ENCODE data around the gene CALN1. TPM values are rescaled to one million over a fixed set of nuclear protein-coding genes. Genes with fewer than 3 reads are reported as not detected.

Gene CALN1
- total and polyA plus RNA-seq, 2 of the 8 experiments (the other 6 are each of a cell fraction or from before 2014, with no cell fraction given), result 6.4 to 15.2 TPM

DNA sequence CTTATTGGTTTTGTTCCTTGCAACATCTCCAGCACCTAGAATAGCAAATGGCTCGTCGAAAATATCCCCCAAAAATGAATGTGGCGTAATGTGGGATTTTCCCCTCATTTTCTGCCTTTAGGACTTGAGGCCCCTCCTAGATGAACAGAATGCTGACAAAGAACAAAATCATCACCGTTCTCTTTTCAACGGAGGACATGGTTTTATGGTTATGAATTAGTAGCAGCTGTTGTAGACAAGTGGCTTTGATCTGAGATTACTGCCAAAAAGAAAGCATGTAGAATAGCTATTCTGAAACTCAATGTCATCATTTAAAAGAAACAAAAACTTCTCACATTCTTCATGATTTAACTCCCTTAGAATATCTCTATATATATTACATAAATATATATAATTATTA is 17.2 kb upstream of the CALN1 start:
- Histone ChIP-seq H3K9me3 (ENCODE audit: insufficient read depth in 2 of 2, low read depth in 1 of 2, low read length in 1 of 2) (no peaks in the 10 kb centered on the region), H4K20me1 (replicated peaks in 1 of 2; ENCODE audit: control insufficient read depth in 1 of 2, insufficient read depth in 2 of 2, low read length in 2 of 2) (no peaks in the 10 kb centered on the region), H2AK5ac (ENCODE audit: low read depth, low read length) (no peak overlapping the region), H3K23me2 (ENCODE audit: low read depth, low read length) (no peaks in the 10 kb centered on the region), H2BK20ac (ENCODE audit: low read length) (no peak overlapping the region), H2BK12ac (ENCODE audit: low read depth, low read length) (no peak overlapping the region), H3K4me2 (ENCODE audit: insufficient read depth in 1 of 2, low read depth in 2 of 2, low read length in 2 of 2) (no peak overlapping the region), H3K79me1 (ENCODE audit: low read depth, low read length) (no peaks in the 10 kb centered on the region), H2BK5ac (ENCODE audit: low read depth, low read length) (no peak overlapping the region), H4K5ac (ENCODE audit: insufficient read length, low read depth, low read length) (no peak overlapping the region), H3K4me1 (replicated peaks in 1 of 4; ENCODE audit: control insufficient read depth in 3 of 4, insufficient read depth in 4 of 4, low read length in 3 of 4) (no peaks in the 10 kb centered on the region), H3K18ac (ENCODE audit: extremely low read depth, low read length) (no peak overlapping the region), H3K27ac (ENCODE audit: low read depth, low read length) (no peak overlapping the region), H3K9ac (replicated peaks in 1 of 4; ENCODE audit: extremely low read depth in 1 of 4, low read depth in 3 of 4, low read length in 3 of 4) (no peak overlapping the region), H3K79me2 (ENCODE audit: control insufficient read depth in 1 of 2, insufficient read depth in 2 of 2, low read length in 2 of 2) (no peaks in the 10 kb centered on the region), H2AFZ (ENCODE audit: low read length) (no peak overlapping the region), H2BK15ac (ENCODE audit: low read length) (no peak overlapping the region), H3K4ac (replicated peaks; ENCODE audit: insufficient read length, low read depth, low read length) (no peak overlapping the region), H2BK120ac (replicated peaks; ENCODE audit: low read depth, low read length) (no peak overlapping the region), H4K91ac (replicated peaks; ENCODE audit: insufficient read length, low read length) (no peak overlapping the region), H3K27me3 (replicated peaks in 1 of 4; ENCODE audit: control insufficient read depth in 3 of 4, extremely low read depth in 1 of 4, insufficient read depth in 3 of 4, low read length in 3 of 4) (peaks cover 0 to 3% (median 0%) of the 10 kb centered on the region in 4 experiments; a peak in 1 of 7 replicates), H3K56ac (replicated peaks; ENCODE audit: insufficient read length, low read depth, low read length) (no peak overlapping the region), H3K4me3 (ENCODE audit: extremely low read depth in 1 of 4, insufficient read depth in 2 of 4, low read depth in 3 of 4, low read length in 4 of 4) (no peak overlapping the region), H3K36me3 (ENCODE audit: control insufficient read depth in 2 of 4, insufficient read depth in 4 of 4, low read length in 3 of 4) (no peaks in the 10 kb centered on the region), H4K8ac (ENCODE audit: extremely low read depth, insufficient read depth, low read length) (no peak overlapping the region), H3K23ac (ENCODE audit: insufficient read length) (no peak overlapping the region), H3K14ac (ENCODE audit: insufficient read length) (no peak overlapping the region)
- no peak for DNase-seq (ENCODE audit: low read depth in 1 of 2, low spot score in 2 of 2)
- TF ChIP-seq ASH2L (IDR thresholded peaks at IDR 0.05; ENCODE audit: low read length) (no peak), CBX8 (IDR thresholded peaks at IDR 0.05; ENCODE audit: borderline replicate concordance, low read depth, low read length) (no peak), RNF2 (IDR thresholded peaks at IDR 0.05; ENCODE audit: borderline replicate concordance, low read depth, low read length, missing control alignments, poor library complexity, severe bottlenecking) (no peak), RFX5 (IDR thresholded peaks at IDR 0.05; ENCODE audit: borderline replicate concordance, low read depth, low read length) (no peak), HDAC2 (IDR thresholded peaks at IDR 0.05; ENCODE audit: borderline replicate concordance in 1 of 2, low read depth in 2 of 2, low read length in 2 of 2) (no peak), TEAD4 (IDR thresholded peaks at IDR 0.05; ENCODE audit: low read depth, low read length) (no peak)
- TF ChIP-seq, protein P1, sequence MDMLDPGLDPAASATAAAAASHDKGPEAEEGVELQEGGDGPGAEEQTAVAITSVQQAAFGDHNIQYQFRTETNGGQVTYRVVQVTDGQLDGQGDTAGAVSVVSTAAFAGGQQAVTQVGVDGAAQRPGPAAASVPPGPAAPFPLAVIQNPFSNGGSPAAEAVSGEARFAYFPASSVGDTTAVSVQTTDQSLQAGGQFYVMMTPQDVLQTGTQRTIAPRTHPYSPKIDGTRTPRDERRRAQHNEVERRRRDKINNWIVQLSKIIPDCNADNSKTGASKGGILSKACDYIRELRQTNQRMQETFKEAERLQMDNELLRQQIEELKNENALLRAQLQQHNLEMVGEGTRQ (IDR thresholded peaks at IDR 0.05; ENCODE audit: low read length), result no peak
- TF ChIP-seq, protein P2, sequence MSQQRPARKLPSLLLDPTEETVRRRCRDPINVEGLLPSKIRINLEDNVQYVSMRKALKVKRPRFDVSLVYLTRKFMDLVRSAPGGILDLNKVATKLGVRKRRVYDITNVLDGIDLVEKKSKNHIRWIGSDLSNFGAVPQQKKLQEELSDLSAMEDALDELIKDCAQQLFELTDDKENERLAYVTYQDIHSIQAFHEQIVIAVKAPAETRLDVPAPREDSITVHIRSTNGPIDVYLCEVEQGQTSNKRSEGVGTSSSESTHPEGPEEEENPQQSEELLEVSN (IDR thresholded peaks at IDR 0.05), result no peak
- FAIRE-seq, result no peak
- whole genome bisulfite sequencing, 2 experiments (ENCODE audit: extremely low coverage in 1 of 2, insufficient coverage in 1 of 2, insufficient read length in 1 of 2, insufficient replicate concordance in 2 of 2, low coverage in 1 of 2, low lambda C conversion rate in 2 of 2, missing lambda C conversion rate in 1 of 2), result 92% methylated on average over 5 of the region's 5 CpGs; no CpG with 5 or more reads in 1 of the 2 experiments
- ChIA-PET CTCF (ENCODE audit: partially characterized antibody) (interaction anchor here (3.4 kb wide), 1 partner anchor 17 kb away, joined by 7 read pairs; no protein-coding TSS in a partner anchor), POLR2A (ENCODE audit: partially characterized antibody) (no interaction called here)

Measured in H1 (cell line).